ENCODE measurements around the gene MSMP.

MSMP gene

GRCh38 chr9:35738186-35738585 is 15.9 kb downstream of the MSMP start:
- no peak for DNase-seq (ENCODE audit: low read depth in 2 of 2)
- TF ChIP-seq CTCF (IDR thresholded peaks at IDR 0.05; ENCODE audit: low read depth, low read length), result no peak
- no peak overlapping the region for H3K4me3 ChIP-seq (replicated peaks in 1 of 2; ENCODE audit: low read depth in 2 of 2, low read length in 2 of 2)

- DNase-seq (ENCODE audit: low read depth in 2 of 2), result no peak
- no peak overlapping the region for H3K4me3 ChIP-seq (replicated peaks in 1 of 2; ENCODE audit: low read depth in 2 of 2, low read length in 2 of 2)
- TF ChIP-seq CTCF (IDR thresholded peaks at IDR 0.05; ENCODE audit: low read depth, low read length), result no peak
These were observed 16.9 kb downstream of the MSMP start for GRCh38 chr9:35737143-35737542.

- TF ChIP-seq CTCF (IDR thresholded peaks at IDR 0.05; ENCODE audit: low read depth, low read length), result peak; percentile 94
- peak; percentile 88 to 91 for DNase-seq (ENCODE audit: low read depth in 2 of 2)
These were observed 17.9 kb downstream of the MSMP start for GRCh38 chr9:35736201-35736633.

GRCh38 chr9:35734096-35734495 is 20.0 kb downstream of the MSMP start:
- no peak for TF ChIP-seq CTCF (IDR thresholded peaks at IDR 0.05; ENCODE audit: low read depth, low read length)
- H3K4me3 ChIP-seq (replicated peaks in 1 of 2; ENCODE audit: low read depth in 2 of 2, low read length in 2 of 2), result no peak overlapping the region
- DNase-seq (ENCODE audit: low read depth in 2 of 2), result peak in 1 of 2 donors; percentile 52

More at GRCh38 chr9:35736201-35736633, 17.9 kb downstream of the MSMP start:
- no peak overlapping the region for H3K4me3 ChIP-seq (replicated peaks in 1 of 2; ENCODE audit: low read depth in 2 of 2, low read length in 2 of 2)

GRCh38 chr9:35732800-35733541 is 21.1 kb downstream of the MSMP start:
- peak; percentile 58 to 68 for DNase-seq (ENCODE audit: low read depth in 2 of 2)
- H3K4me3 ChIP-seq (replicated peaks in 1 of 2; ENCODE audit: low read depth in 2 of 2, low read length in 2 of 2), result peak overlapping the region; percentile 86 to 87
- TF ChIP-seq CTCF (IDR thresholded peaks at IDR 0.05; ENCODE audit: low read depth, low read length), result no peak

- DNase-seq (ENCODE audit: low read depth in 2 of 2), result peak; percentile 99 to 100
- H3K4me3 ChIP-seq (replicated peaks in 1 of 2; ENCODE audit: low read depth in 2 of 2, low read length in 2 of 2), result peak within 1 kb of the TSS; percentile 86 to 87
- no peak for TF ChIP-seq CTCF (IDR thresholded peaks at IDR 0.05; ENCODE audit: low read depth, low read length)
These were observed 21.8 kb downstream of the MSMP start, which contains the start of the genes CREB3 and TLN1 for GRCh38 chr9:35732185-35732799. TSS of gene CREB3 (plus strand) at chr9:35732666. CDS start at chr9:35732773, 107 bp downstream. TSS of gene TLN1 (minus strand) at chr9:35732195. CDS start at chr9:35725694, 6,501 bp downstream.
